A549 (cell line): ENCODE data around the gene RNASE7.

Experiments used
- EHF ChIP-seq: fragments of 250-450 bp; sonication (Bioruptor Pico); IDR thresholded peaks from 2 replicates; pipeline ENCODE4 v1.5.0; 2020; ENCODE audit warnings: mild to moderate bottlenecking
- TF ChIP-seq, protein P1 (sequence below): fragments of >200 bp; sonication (Bioruptor Twin); formaldehyde crosslinking; IDR thresholded peaks from 3 replicates; pipeline ENCODE4 v1.5.1; 2016

DNA sequence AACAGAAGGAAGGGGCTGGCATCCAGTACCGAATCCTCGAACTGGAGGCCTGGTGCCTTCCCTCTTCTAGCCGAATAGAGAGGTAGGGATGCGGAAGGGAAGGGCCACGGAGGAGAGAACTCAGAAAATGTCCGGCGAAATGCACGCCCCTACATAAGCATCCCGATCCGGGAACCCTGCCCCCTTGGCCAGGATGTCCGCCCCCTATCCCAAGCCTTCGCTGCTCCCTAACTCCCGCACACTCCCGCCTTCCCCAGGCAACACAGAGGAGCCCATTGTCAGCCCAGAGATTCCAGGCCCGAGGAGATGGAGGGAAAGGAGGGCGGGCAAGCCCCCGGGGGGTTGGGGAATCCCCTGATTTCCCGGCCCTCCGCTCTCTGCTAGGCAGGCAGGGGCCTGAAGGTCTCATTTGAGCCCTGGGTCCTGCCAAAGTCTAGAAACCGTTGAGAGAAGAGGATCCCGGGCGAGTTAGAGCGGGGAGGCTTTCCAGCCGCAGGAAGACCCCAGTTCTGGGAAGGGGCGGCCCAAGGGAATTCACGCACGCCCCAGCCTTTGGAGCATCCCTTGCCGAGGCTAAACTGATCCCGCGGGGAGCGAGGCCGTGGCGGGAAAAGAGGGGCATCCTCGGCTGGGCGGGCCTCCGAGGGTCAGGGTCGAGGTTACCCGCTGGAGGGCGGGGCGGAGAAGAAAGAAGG lies 27.4 kb downstream of the RNASE7 start:
- TF ChIP-seq, protein P1, sequence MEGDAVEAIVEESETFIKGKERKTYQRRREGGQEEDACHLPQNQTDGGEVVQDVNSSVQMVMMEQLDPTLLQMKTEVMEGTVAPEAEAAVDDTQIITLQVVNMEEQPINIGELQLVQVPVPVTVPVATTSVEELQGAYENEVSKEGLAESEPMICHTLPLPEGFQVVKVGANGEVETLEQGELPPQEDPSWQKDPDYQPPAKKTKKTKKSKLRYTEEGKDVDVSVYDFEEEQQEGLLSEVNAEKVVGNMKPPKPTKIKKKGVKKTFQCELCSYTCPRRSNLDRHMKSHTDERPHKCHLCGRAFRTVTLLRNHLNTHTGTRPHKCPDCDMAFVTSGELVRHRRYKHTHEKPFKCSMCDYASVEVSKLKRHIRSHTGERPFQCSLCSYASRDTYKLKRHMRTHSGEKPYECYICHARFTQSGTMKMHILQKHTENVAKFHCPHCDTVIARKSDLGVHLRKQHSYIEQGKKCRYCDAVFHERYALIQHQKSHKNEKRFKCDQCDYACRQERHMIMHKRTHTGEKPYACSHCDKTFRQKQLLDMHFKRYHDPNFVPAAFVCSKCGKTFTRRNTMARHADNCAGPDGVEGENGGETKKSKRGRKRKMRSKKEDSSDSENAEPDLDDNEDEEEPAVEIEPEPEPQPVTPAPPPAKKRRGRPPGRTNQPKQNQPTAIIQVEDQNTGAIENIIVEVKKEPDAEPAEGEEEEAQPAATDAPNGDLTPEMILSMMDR = no peak
- TF ChIP-seq EHF (CRISPR knock-in tag) = no peak
